ENCODE results near the gene FGD4. TPM values are rescaled to one million over a fixed set of nuclear protein-coding genes. Genes with fewer than 3 reads are reported as not detected.

Gene FGD4
- total and polyA plus RNA-seq, 2 of the 4 experiments (the other 2 are of a cell fraction): 2.1 to 8.8 TPM

GRCh38 chr12:32395026-32395425 lies 4.3 kb upstream of the FGD4 start:
- BruUV-seq (replicated peaks): no TSS peak
- H2AK9ac ChIP-seq (replicated peaks; ENCODE audit: low read depth, low read length, poor library complexity): no peak overlapping the region
- peaks cover 15% of the 10 kb centered on the region for H3K27me3 ChIP-seq (ENCODE audit: control insufficient read depth, insufficient read depth, low read length)
- no peak overlapping the region for H4K5ac ChIP-seq (ENCODE audit: low read depth, low read length)
- H3K4ac ChIP-seq (ENCODE audit: low read depth, low read length): no peak overlapping the region
- no peak overlapping the region for H3K18ac ChIP-seq (ENCODE audit: low read depth, low read length)
- no peak overlapping the region for H2AFZ ChIP-seq (replicated peaks; ENCODE audit: low read length, poor library complexity)
- ChIA-PET CTCF (no interaction called here), POLR2A (ENCODE audit: unreplicated experiment) (no interaction called here)
- no peak overlapping the region for H2BK15ac ChIP-seq (ENCODE audit: low read depth, low read length)
- no peak overlapping the region for H2BK120ac ChIP-seq (ENCODE audit: low read depth, low read length)
- H3K27ac ChIP-seq (ENCODE audit: insufficient read depth, low read length): no peak overlapping the region
- H4K8ac ChIP-seq (ENCODE audit: low read depth in 2 of 2, low read length in 2 of 2): no peak overlapping the region
- no peak overlapping the region for H2BK5ac ChIP-seq (ENCODE audit: low read depth, low read length, poor library complexity, severe bottlenecking)
- TF ChIP-seq POLR2A (IDR thresholded peaks at IDR 0.05; ENCODE audit: low read depth, low read length): no peak
- TF ChIP-seq FOS (IDR thresholded peaks at IDR 0.05; ENCODE audit: low read depth, low read length): no peak
- TF ChIP-seq SMC3 (IDR thresholded peaks at IDR 0.05; ENCODE audit: low read depth, low read length): no peak
- no peak for TF ChIP-seq RCOR1 (IDR thresholded peaks at IDR 0.05; ENCODE audit: insufficient replicate concordance, low read length)
- TF ChIP-seq MAFK (IDR thresholded peaks at IDR 0.05; ENCODE audit: low read depth, low read length): no peak
- TF ChIP-seq CTCF (conservative IDR thresholded peaks at IDR 0.05; ENCODE audit: low read depth, low read length): no peak
- H3K4me1 ChIP-seq (ENCODE audit: control insufficient read depth, insufficient read depth, low read length): no peaks in the 10 kb centered on the region
- H3K23ac ChIP-seq (ENCODE audit: low read depth, low read length): no peak overlapping the region
- dilution Hi-C loops (cut with HindIII; ENCODE audit: low sequenced_read_pairs, unreplicated experiment) (no loop called here), intact Hi-C loops (cut with micrococcal nuclease) (no loop called here), in situ Hi-C loops (cut with MboI; ENCODE audit: low sequenced_read_pairs) (no loop called here)
- no peak for DNase-seq
- H3K9me1 ChIP-seq (ENCODE audit: insufficient read depth, low read length): no peaks in the 10 kb centered on the region
- no peak overlapping the region for H3K9ac ChIP-seq (ENCODE audit: low read depth, low read length)
- H4K91ac ChIP-seq (ENCODE audit: insufficient read depth, low read depth, low read length): no peak overlapping the region
- H3K4me2 ChIP-seq (ENCODE audit: low read depth, low read length): no peak overlapping the region
- no peak for ATAC-seq (ENCODE audit: low read depth)
- H3K4me3 ChIP-seq (ENCODE audit: insufficient read depth, low read depth, low read length): no peak overlapping the region
- H3K36me3 ChIP-seq (ENCODE audit: control insufficient read depth, insufficient read depth, low read length): no peaks in the 10 kb centered on the region
- no peak overlapping the region for H2AK5ac ChIP-seq (ENCODE audit: low read depth, low read length)
- H3K14ac ChIP-seq (replicated peaks; ENCODE audit: low read depth, low read length): no peak overlapping the region
- peaks cover 4% of the 10 kb centered on the region for H3K9me3 ChIP-seq (ENCODE audit: control insufficient read depth, insufficient read depth, low read length)
- no peak overlapping the region for H2BK20ac ChIP-seq (ENCODE audit: low read depth, low read length)
- no peaks in the 10 kb centered on the region; the same call in 1 of the 2 replicates for H4K20me1 ChIP-seq (ENCODE audit: insufficient read depth, low read length)
- H3K56ac ChIP-seq (ENCODE audit: extremely low read depth, insufficient read depth, low read length): no peak overlapping the region
- no peaks in the 10 kb centered on the region for H3K79me1 ChIP-seq (ENCODE audit: low read depth in 1 of 2, low read length in 2 of 2)

Data from IMR-90 (cell line).